Right atrium auricular region (tissue), 2 donors: ENCODE data around the gene MKKS. TPM values are rescaled to one million over a fixed set of nuclear protein-coding genes. Genes with fewer than 3 reads are reported as not detected.

Source experiments
- DNase-seq: peaks from one replicate; pipeline ENCODE4 v3.0.0-alpha.2; 2019; ENCODE audit warnings: low spot score
- H3K27ac ChIP-seq, 2 donors: fragments of 200-600 bp; sonication (generic); 1 replicate in 1 of 2; 2 replicates in 1 of 2; pipeline ENCODE4 v1.5.1; 2016 to 2019
- H3K27me3 ChIP-seq, 2 donors: fragments of 200-600 bp; sonication (generic); one replicate each; pipeline versions ENCODE4 v1.5.1 to v1.6.0; 2017 to 2019
- H3K36me3 ChIP-seq: fragments of 200-600 bp; sonication (generic); one replicate; pipeline ENCODE4 v1.5.1; 2016
- H3K4me1 ChIP-seq, 2 donors: fragments of 200-600 bp; sonication (generic); one replicate each; pipeline versions ENCODE4 v1.5.1 to v1.6.0; 2017 to 2019
- H3K4me3 ChIP-seq, 2 donors: fragments of 200-600 bp; sonication (generic); 1 replicate in 1 of 2; 2 replicates in 1 of 2; pipeline ENCODE4 v1.5.1; 2017 to 2019; ENCODE audit warnings: mild to moderate bottlenecking in 1 of 2, moderate library complexity in 1 of 2
- H3K9me3 ChIP-seq, 2 donors: fragments of 200-600 bp; sonication (generic); one replicate each; pipeline ENCODE4 v1.5.1; 2019
- total RNA-seq, 2 donors: library from RNA; depleted of rRNA; stranded (reverse); fragments of >200 nt; gene quantifications; one replicate each; pipeline ENCODE4 v1.1.0, GENCODE V29; 2016
- TF ChIP-seq, protein P1 (sequence below), 2 donors: fragments of 200-600 bp; sonication (generic); IDR thresholded peaks; one replicate each; pipeline ENCODE4 v1.5.1; 2019; ENCODE audit warnings: antibody characterized with exemption in 2 of 2

Gene MKKS
- total RNA-seq, 2 donors from 2014 or later = 12.4 to 15.4 TPM

DNA sequence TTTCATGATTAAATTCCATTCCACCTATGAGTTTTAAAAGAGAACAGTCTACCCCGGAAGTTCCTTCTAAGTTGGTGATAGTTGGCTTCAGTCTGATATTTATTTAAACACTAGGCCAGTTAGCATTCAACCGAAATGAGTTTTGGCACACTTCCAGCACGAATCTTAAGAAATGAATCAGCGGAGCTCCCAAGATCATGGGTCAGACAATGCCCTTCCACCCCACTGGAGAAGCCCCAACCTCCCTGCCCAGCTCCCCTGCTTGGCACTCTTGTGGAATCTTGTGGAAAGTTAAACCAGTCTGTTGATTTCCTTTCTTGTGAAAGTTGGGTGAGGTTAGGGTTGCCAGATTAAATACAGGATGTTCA is 64.3 kb downstream of the MKKS start:
- TF ChIP-seq, protein P1, sequence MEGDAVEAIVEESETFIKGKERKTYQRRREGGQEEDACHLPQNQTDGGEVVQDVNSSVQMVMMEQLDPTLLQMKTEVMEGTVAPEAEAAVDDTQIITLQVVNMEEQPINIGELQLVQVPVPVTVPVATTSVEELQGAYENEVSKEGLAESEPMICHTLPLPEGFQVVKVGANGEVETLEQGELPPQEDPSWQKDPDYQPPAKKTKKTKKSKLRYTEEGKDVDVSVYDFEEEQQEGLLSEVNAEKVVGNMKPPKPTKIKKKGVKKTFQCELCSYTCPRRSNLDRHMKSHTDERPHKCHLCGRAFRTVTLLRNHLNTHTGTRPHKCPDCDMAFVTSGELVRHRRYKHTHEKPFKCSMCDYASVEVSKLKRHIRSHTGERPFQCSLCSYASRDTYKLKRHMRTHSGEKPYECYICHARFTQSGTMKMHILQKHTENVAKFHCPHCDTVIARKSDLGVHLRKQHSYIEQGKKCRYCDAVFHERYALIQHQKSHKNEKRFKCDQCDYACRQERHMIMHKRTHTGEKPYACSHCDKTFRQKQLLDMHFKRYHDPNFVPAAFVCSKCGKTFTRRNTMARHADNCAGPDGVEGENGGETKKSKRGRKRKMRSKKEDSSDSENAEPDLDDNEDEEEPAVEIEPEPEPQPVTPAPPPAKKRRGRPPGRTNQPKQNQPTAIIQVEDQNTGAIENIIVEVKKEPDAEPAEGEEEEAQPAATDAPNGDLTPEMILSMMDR (IDR thresholded peaks at IDR 0.05) = no peak
- Histone ChIP-seq H3K4me1 (no peaks in the 10 kb centered on the region), H3K36me3 (no peaks in the 10 kb centered on the region), H3K27ac (no peak overlapping the region), H3K27me3 (no peaks in the 10 kb centered on the region), H3K9me3 (no peaks in the 10 kb centered on the region), H3K4me3 (no peak overlapping the region)
- DNase-seq = no peak

DNA sequence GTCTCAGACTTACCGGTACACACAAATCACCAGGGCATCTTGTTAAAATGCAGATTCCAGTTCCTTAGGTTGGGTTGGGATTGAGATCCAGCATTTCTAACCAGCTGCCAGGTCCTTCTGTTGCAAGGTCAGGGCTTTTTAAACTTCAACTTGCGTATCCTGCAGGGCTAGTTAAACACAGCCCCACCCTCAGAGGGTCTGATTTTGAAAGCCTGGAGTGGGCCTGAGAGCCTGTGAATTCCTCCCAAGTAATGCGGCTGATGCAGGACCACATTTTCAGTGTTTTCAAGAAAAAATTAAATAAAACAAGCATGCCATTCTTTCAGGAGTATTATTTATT is 65.3 kb downstream of the MKKS start:
- Histone ChIP-seq H3K27ac (no peak overlapping the region), H3K36me3 (no peaks in the 10 kb centered on the region), H3K4me3 (no peak overlapping the region), H3K27me3 (no peaks in the 10 kb centered on the region), H3K4me1 (no peaks in the 10 kb centered on the region), H3K9me3 (no peaks in the 10 kb centered on the region)
- DNase-seq = no peak
- TF ChIP-seq, protein P1 (IDR thresholded peaks at IDR 0.05) = no peak

DNA sequence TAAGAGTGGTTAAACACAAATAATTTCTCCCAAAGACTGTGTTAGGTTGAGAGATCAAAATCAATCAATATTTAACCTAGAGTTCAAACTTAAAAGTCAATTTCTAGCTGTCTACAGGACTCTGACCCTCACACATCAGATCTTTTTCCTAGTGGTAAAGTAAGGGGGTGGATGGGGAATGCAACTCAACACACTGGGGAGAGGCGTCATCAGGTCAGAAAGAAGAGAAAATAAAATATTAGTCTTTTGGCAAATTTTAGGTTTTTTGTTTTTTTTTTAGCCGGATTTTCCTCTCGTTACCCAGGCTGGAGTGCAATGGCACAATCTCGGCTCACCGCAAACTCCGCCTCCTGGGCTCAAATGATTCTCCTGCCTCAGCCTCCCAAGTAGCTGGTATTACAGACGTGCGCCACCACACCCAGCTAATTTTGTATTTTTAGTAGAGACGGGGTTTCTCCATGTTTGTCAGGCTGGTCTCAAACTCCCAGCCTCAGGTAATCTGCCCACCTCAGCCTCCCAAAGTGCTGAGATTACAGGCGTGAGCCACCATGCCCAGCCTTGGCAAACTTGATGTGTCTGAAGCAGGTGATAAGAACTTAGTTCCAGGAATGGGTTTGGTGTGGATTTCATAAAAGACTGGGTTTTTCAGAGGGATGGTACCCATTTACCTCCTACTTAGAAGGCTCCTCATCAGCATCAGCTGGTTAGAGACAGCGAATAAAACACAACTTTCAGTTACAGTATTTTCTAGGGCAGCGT is 65.9 kb downstream of the MKKS start:
- Histone ChIP-seq H3K36me3 (no peaks in the 10 kb centered on the region), H3K4me3 (no peak overlapping the region), H3K27ac (no peak overlapping the region), H3K4me1 (no peaks in the 10 kb centered on the region), H3K9me3 (no peaks in the 10 kb centered on the region), H3K27me3 (no peaks in the 10 kb centered on the region)
- no peak for DNase-seq
- TF ChIP-seq, protein P1 (IDR thresholded peaks at IDR 0.05) = no peak

DNA sequence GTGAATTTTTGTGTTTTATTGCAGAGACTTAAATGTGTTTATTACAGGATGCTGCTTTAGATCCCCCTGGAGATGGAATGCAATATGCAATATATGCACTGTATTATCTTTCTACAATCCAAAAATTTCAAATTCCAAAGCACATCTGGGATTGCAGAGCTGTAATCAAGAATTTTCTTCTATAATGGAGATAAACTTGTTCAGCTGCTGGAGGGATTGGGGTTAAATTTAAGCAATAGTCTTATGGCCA is 66.4 kb downstream of the MKKS start:
- Histone ChIP-seq H3K36me3 (no peaks in the 10 kb centered on the region), H3K9me3 (no peaks in the 10 kb centered on the region), H3K4me1 (no peaks in the 10 kb centered on the region), H3K4me3 (no peak overlapping the region), H3K27me3 (no peaks in the 10 kb centered on the region), H3K27ac (no peak overlapping the region)
- DNase-seq = no peak
- TF ChIP-seq, protein P1 (IDR thresholded peaks at IDR 0.05) = no peak

DNA sequence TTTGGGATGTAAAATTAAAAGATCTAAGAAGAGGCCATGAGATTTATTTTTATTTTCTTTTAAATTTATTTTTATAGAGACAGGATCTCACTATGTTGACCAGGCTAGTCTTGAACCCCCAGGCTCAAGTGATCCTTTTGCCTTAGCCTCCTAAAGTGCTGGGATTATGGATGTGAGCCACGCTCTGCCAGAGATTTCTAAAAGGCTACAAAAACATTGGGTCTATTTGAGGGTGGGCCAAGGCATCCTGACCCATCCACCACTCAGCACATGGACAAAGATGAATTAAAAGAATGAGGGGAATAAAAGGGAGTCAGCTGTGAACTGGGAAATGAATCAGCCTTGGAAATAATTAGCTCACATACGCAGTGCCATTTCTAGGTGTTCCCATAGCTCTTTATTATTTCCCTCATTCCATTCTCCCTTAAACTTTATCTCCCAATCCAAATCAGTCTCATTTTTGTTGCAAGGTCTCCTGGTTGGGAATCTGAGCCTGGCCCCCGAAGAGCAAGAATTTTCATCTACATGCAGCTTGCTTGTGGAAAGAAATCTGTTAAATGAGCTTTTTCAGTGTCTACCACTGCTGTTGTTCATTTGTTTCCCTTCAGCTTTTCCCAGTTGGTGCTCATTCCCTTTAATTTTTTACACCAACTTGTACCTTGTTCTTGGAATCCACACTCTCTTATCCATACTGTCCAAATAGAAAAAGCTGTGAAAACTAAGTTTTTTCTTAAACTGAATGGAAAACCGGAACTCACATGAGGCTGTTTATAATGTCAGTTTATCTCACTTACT is 66.9 kb downstream of the MKKS start:
- no peaks in the 10 kb centered on the region for H3K36me3 ChIP-seq
- no peaks in the 10 kb centered on the region for H3K27me3 ChIP-seq
- H3K4me3 ChIP-seq = no peak overlapping the region
- DNase-seq = no peak
- no peak overlapping the region for H3K27ac ChIP-seq
- TF ChIP-seq, protein P1 (IDR thresholded peaks at IDR 0.05) = no peak
- no peaks in the 10 kb centered on the region for H3K9me3 ChIP-seq
- H3K4me1 ChIP-seq = no peaks in the 10 kb centered on the region
